ENCODE measurements around the gene XPO5.

XPO5 gene

DNA sequence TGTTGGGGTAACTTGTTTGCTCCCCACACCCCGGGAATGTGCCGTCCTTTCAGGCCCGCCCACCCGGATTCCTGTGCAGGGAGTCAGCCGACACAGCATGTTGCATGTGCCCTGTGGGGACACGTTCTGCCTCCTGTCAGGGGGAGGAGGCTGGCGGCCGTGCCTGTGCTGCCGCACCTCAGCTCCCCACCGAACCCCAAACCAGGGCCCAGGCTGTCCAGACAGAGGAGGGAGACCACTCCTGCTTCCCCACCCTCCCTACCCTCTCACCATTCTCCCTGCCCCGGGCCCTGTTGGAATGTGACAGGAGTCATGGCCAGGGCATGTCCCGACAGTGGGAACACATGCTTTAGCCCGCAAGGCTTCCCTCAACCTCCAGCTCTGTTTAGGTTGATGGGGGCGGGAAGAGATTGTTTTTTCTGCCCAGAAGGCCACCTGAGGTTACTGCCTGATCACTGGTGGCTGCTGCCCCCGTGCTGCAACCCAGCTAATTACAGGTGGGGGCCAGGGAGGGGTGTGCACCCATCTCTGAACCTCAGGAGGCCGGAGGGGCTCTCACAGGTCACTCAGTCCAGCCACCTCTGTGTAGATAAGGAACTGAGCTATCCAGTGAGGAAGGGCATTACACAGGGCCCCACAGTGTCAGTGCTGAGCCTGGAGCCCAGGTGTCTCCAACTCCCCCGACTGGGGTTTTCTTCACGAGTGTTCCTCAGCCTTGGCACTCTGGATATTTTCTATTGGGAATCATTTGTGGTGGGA, 79.3 kb downstream of the XPO5 start:
- DNase-seq: no peak

DNA sequence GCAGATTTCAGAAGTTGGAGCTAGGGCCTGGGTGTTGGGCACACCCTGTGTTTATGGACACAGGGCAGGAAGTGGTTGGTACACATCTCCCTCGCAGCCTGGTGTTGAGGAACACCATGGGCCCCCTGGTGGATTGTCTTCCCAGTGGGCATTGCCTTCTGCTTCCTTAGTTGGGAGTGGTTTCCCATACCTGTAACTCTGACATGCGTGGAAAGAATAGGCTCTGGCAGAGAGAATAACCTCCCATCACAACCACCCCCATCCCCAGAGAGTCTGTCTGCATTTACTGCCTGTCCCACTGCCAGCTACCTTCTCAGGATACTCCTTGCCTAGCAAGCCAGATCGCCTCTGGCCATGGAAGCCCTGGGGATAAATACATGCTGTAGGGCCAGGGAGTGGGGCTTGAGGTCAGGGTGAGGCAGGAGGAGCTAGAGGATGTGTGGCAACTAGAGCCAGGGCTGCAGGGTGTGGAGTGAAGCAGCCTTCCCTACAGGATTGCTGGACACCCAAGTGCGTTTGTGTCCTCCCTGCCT, 80.4 kb downstream of the XPO5 start:
- DNase-seq: peak in 1 of 5 donors; percentile 41

DNA sequence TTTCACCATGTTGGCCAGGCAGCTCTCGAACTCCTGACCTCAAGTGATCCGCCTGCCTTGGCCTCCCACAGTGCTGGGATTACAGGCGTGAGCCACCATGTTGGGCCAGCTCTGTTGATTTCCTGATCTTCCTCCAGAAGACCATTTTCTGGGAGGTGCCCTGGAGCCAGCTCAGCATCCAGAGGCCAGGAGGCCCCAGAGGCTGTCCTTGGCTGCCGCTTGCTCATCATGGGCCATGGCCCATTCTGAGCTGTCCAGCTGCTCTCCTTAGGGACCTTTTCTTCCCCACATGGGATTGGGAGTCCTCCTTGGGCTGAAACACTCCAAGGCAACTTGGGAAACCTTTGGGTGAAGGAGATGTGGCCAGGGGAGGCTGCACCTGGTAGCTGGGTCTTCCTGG, 81.1 kb downstream of the XPO5 start:
- DNase-seq: no peak

DNA sequence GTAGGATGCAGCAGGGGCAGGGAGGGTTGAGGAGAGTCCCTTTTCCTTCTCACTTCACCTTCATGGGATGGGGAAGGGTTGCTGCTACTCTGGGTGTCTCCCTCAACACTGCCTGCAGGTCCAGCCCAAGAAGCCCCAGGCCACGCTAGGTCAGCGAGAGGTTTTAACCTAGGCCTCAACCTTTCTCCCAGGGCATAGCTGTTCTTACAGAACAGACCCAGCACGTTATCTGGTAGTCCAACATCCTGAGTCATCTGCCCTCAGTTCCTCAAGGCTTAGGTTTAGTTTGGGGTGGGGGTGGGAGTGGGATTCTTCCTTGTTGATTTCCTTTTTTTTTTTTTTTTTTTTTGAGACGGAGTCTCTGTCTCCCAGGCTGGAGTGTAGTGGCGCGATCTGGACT, 81.5 kb downstream of the XPO5 start:
- DNase-seq: no peak

DNA sequence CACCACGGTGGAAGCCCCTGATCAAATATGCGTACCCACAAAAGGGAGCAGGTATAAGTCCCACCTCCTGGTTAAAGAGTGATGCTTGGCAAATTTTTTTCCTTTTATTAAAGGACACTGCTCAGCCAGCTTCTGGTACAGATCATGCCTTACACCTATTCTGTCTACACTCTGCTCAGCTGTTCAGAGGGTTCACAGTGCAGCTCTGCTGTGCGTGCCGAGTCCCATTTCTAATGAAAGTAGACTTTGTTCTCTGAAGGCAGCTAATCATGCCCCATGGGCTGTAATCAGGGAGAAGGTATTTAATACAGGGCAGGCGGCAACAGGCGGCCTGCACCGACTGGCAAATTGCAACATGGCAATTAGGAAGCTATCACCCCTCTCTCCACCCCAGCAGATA, 82.0 kb downstream of the XPO5 start:
- no peak for DNase-seq

DNA sequence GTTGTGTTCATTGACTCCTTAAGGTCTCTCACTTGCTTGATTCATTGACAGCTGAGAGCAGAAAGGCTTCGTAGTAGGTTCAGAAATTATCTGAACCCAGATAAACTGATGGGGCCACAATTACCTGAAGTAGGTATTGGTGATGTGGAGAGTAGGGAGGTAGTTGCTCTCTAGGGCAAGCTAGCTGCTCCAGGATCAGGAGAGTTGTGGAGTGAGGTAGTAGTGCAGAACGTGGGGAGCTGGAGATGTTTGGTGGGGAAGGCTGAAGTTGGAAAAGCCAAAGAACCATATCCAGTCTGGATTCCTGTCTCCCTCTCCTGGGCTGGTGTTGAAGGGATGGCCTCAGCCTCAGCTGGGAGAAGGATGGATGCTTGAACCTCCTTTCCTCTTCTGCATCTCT, 82.6 kb downstream of the XPO5 start:
- DNase-seq: no peak

DNA sequence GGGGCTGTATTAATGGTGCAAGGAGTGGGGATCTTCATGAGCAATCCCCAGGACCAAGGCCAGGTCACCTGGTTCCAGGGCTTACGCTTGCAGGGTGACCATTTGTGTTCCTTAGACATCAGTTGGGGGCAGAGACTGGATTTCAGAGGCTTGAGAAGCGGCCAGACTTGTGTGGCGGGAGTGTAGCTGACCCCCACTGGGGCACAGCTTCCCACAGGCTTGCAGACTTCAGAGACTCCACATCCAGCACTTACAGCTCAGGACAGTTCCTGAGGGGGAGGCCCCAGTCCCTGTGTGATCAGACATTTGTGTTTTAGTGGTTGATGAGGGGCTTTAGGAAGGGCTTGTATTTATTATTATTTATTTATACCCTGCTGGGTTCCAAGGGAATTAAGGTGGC, 83.2 kb downstream of the XPO5 start:
- no peak for DNase-seq

DNA sequence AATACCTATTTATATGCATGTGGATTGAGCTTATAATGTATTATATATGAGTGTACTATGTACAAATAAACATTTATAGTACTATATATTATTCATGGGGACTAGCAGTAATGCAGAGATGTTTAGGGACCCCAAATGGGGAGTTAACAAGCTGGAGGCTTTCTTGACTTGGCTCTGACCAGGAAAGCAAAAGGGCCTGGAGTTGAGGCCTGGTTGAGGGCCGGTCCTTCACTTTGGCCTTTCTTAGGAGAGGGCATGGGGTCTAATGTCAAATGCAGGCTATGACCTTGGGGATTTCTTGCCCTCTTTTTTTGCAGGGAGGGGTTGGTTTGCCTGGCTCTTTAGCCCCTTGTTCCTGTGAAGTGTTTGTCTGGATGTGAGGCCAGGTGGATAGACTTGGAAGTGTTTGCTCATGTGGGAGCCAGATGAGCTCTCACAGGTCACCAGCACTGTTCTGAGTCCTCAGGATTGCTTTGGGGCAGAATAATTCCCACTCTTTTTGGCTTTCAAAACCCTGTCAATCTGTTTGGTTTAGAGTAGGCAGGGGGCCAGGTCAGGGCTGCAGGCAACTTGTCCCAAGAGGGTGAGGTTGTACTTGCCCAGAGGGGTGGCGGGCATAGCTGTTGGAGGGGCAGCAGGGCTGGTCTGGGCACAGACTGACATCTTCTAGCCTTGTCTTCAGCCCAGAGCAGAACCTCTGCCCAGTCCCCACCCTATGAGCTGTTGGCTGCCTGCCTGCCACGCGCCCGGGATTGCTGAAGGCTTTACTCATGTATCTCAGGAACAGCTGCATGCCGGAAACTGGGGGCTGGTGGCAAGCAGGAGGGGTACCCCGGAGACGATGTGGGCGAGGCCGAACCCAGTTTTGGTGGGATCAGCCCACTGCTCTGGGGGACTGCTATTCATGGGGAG, 83.8 kb downstream of the XPO5 start:
- no peak for DNase-seq

DNA sequence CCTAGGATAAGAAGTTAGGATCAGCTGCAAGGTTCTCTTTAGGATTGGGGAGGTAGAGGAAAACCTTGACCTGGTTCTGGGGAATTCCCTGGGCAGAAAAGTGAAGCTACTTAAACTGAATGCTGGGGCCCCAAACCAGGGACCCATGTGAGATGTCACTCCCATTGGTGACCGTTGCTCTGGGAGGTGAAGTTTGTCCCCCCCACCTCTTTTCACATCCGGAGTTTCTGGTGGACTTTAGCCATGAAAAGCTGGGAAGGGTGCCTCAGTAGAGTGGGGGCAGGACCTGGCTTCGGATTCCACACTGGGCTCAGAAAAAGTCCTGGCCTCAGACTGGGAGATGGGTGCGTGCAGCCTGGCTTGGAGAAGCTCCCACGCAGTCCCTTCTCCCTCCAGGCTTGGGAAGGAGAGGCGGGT, 85.3 kb downstream of the XPO5 start:
- DNase-seq: no peak

DNA sequence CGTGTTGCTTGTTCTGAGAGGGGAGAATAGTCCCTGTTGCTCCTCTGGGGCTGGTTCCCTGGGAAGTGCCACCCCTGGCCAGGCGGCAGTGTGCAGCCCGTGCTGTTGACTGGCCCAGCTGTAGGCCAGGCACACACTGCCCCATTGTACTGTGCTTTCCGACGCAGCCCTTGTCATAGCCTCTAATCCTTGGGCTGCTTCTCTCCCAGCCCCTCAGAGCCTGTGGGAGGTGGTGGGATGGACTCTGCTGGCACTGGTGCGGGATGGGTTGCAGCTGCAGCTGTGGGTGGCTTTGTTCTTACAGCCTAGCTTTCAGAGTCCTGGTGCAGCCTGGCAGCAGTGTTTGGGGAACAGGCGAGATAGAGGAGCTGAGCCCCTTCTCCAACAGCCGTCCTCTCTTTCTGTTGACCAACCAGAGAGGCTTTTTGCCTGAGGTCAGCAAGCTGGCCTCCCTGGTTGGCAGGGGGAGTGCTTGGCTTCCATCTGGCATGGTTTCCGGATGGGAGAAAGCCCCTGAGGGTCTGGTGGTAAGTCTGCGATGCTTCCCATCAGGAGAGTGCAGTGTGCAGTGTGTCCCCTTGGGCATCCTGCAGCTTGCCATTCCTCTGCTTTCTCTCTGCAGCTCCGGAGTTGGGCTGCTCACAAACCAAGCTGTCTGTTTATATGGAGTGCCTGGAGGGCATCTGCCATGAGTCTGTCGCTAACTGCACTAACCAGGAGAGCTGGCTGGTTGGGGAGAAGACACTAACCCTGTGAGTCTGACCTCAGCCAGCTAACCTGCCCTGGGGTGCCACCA, 86.4 kb downstream of the XPO5 start:
- no peak for DNase-seq

DNA sequence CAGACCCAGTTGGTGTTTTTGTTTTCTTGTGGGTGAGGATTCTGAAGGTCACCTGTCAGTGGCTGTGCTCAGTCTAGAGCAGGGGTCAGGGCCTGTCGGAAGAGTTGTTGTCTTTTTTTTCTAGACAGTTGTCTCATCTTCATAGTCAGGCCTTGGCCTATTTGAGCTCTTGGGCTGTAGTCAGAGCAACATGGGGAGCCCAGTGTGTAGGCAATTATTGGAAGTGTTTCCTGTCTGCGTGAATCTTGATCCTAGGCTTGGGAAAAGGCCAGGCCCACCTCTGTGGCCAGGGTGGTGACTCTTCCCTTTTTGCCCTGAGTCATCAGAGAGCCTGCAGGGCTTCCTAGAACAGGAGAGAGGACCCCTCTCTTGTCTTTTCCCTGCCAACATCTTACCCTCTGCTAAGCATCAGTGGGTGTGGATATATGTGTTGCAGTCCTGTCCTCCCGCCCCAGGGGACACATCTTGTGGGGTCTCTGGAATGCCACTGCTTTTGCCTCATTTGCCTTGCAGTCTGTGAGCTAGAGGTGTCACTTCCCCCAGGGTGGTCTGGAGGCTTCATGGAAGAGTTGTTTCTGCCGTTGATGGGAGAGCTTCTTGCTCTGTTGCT, 87.1 kb downstream of the XPO5 start:
- DNase-seq: no peak

DNA sequence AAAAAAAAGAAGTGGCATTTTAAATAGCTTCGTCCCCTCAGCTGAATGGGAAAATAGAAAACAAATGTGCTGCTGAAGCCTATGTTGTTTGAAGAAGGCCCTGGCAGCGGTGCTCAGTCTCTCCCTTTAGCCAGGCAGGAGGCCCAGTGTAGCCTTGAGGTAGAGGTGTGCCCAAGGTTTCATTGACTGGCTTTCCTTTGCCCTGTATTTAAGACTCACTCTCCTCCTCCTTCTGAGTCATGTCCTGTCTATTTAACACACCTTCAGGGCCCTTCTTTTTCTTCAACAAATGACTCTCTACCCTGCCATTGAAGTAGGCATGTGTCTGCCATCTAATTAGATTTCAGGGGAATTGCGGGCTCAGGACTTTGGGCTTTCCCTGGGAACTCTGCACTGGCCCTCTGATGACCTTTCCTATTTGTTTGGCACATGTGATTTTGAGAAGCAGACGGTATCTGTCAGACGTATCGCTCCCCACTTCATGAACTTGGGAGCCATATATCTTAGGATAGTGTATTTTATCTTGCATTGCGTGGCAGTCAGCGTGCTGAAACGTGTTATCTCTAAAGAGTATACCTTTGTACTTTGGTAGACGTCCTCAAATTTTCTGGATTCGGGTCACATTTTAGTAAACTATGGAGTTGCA, 94.1 kb downstream of the XPO5 start:
- DNase-seq: no peak

DNA sequence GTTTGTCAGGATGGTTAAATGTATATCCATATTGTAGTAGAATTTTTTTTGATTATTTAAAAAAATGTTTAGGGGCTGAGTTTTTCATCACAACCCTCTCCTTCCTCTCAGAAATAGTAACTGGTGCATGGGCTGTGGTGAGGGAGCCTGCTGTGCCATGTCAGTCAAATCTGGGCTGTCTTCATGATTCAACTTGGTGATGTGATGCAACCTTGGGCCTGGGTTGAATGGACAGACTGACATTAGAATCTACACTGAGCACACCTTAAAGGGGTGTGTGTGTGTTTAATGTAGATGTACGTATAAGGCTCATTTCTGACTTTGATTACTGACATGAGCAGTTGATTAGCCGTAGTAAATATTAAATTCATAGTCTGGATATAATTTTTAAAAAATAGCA, 94.8 kb downstream of the XPO5 start:
- peak in 1 of 5 donors; percentile 36 for DNase-seq

DNA sequence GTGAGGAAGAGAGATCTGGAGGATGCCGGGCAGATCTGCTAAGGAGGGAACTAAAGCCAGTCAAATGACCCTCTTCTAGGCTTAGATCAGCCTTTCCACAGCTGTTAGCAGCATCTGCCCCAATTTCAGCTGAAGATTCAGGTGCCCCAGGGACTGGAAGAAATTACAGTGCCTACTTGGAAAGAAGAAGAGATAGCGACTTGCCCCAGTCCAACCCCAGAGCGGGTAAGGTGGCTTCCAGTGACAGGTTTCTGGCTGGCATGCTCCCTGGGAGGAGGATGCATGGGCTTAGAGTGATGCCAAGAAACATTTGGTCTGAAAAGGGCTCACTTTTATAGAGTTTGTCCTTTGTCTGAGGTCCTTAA, 97.8 kb downstream of the XPO5 start:
- DNase-seq: no peak

DNA sequence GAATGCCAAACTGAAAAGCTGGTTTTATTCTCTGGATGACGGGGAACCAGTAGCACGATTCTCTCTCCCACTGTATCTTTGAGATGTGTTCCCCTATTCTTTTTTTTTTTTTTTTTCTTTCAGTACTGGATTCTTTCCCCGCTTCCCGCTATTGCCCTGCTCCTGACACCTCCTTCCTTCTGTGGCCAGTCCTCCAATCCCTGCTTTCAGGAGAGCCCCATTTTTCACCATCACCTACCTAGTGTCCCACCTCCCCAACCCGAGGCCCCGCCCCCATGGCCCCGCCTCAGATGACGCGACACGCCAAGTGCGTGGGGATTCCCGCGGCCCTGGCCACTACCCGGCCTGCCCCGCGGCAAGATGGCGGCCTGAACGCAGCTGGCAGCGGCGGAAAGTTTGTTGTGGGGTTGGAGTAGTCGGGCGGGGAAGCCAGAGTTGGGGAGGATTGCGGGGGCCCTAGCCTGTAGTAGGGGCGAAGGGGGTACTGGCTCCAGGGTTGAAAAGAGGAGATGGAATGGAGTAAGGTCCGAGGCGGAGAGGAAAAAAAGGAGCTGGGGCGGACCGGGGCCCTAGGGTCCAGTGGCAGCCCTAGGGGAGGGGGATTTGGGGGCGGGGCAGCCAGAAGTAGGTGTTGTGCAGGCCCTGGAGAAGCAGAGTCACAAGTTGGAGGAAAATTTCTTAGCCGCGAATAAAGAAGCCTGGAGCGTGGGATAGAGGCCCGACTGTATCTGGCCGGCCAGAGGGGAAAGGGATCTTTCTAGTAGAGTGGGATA, 98.4 kb downstream of the XPO5 start, which contains the start of gene TJAP1:
Gene TJAP1 (plus strand): TSS at position 336 of the 773 bp plus-strand sequence. CDS start 21,432 bp downstream, outside the sequence.
- peak; percentile 89 to 95 (median 92) for DNase-seq

DNA sequence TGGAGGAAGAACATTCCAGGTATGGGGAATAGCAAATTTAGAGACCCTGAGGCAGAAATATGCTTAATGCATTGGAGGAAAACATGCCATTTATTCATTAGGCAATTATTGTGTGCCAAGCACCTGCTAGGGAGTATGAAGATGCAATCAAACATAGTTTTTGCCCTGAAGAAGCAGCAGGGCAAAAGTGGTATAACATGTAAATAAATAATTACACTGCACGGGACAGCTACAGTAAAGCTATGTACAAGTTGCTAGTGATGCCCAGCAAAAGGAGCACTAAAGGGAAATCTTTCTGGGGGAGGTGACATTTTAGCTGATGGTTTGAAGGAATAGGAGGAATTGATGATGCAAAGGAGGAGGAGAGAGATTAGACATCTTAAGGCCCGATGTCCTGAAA, 99.1 kb downstream of the XPO5 start:
- no peak for DNase-seq

DNA sequence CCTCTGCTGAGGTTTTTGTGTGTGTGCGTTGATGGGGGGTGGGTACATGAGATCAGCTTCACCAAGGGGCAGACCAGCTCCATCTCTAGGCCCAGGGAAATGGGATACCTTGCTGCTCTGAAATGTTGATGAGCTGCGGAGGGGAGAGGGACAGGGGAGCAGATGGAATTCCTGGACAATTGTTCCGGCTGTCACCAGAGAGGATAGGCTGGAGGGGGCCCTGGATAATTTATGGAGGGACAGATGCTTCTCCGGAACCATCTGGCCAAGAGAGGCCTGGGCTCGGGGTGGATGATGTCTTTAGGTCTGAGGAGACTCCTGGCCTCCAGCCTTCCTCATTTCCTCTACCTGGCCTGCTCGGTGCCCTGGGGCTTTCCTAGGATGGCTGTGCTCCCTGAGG, 100.3 kb downstream of the XPO5 start:
- DNase-seq: no peak

DNA sequence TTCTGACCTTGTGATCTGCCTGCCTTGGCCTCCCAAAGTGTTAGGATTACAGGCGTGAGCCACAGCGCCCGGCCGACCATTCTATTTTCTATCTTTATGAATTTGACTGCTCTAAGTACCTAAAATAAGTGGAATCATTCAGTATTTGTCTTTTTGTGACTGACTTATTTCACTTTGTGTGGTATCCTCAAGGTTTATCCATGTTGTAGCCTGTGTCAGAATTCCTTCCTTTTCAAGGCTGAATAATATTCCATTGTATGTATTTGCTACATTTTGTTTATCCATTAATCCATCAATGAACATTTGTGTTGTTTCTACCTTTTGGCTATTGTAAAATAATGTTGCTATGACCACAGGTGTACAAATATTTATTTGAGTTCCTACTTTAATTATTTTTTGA, 103.3 kb downstream of the XPO5 start:
- DNase-seq: no peak
